ENCODE results near the gene SEMA6B.
A peak's percentile ranks its signal among the peaks of the same experiment; 100 is the strongest.

GRCh38 chr19:4523306-4524110 is 36.0 kb downstream of the SEMA6B start:
- TF ChIP-seq POLR2AphosphoS5 (IDR thresholded peaks at IDR 0.05; ENCODE audit: low read depth, low read length) = no peak
- TF ChIP-seq CTCF (IDR thresholded peaks at IDR 0.05) = peak; percentile 86

Data from Panc1 (cell line).